ENCODE results near the gene HSPG2.

DNA sequence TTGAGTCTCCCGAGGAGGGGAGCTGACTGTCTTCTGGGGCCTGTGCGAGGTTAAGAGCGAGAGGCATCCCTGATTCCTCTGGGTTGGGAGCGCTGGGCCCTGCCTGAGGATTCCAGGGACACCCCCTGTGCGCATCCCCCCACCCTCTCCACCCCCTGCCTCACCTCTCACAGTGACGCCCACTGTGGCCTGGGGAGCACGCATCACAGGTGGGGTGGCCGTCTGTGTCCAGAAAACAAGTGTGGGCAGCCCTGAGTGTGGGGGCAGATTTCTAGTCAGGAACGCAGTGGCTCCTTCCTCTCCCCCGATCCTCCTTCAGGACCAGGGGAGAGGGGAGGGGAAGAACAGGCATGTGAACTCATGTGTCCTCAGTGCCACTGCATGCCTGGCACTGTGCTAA, 63.3 kb downstream of the HSPG2 start:
- TF ChIP-seq, protein P1, sequence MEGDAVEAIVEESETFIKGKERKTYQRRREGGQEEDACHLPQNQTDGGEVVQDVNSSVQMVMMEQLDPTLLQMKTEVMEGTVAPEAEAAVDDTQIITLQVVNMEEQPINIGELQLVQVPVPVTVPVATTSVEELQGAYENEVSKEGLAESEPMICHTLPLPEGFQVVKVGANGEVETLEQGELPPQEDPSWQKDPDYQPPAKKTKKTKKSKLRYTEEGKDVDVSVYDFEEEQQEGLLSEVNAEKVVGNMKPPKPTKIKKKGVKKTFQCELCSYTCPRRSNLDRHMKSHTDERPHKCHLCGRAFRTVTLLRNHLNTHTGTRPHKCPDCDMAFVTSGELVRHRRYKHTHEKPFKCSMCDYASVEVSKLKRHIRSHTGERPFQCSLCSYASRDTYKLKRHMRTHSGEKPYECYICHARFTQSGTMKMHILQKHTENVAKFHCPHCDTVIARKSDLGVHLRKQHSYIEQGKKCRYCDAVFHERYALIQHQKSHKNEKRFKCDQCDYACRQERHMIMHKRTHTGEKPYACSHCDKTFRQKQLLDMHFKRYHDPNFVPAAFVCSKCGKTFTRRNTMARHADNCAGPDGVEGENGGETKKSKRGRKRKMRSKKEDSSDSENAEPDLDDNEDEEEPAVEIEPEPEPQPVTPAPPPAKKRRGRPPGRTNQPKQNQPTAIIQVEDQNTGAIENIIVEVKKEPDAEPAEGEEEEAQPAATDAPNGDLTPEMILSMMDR (IDR thresholded peaks at IDR 0.05; ENCODE audit: insufficient read depth, low read length), result no peak
- no peak for TF ChIP-seq POLR2AphosphoS5 (IDR thresholded peaks at IDR 0.05; ENCODE audit: low read depth)
- TF ChIP-seq GABPA (IDR thresholded peaks at IDR 0.05; ENCODE audit: low read depth), result no peak
- TF ChIP-seq, protein P2, sequence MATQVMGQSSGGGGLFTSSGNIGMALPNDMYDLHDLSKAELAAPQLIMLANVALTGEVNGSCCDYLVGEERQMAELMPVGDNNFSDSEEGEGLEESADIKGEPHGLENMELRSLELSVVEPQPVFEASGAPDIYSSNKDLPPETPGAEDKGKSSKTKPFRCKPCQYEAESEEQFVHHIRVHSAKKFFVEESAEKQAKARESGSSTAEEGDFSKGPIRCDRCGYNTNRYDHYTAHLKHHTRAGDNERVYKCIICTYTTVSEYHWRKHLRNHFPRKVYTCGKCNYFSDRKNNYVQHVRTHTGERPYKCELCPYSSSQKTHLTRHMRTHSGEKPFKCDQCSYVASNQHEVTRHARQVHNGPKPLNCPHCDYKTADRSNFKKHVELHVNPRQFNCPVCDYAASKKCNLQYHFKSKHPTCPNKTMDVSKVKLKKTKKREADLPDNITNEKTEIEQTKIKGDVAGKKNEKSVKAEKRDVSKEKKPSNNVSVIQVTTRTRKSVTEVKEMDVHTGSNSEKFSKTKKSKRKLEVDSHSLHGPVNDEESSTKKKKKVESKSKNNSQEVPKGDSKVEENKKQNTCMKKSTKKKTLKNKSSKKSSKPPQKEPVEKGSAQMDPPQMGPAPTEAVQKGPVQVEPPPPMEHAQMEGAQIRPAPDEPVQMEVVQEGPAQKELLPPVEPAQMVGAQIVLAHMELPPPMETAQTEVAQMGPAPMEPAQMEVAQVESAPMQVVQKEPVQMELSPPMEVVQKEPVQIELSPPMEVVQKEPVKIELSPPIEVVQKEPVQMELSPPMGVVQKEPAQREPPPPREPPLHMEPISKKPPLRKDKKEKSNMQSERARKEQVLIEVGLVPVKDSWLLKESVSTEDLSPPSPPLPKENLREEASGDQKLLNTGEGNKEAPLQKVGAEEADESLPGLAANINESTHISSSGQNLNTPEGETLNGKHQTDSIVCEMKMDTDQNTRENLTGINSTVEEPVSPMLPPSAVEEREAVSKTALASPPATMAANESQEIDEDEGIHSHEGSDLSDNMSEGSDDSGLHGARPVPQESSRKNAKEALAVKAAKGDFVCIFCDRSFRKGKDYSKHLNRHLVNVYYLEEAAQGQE (IDR thresholded peaks at IDR 0.05; ENCODE audit: insufficient replicate concordance, low read depth), result no peak
